HL-60 (cell line): ENCODE data around the gene AHRR.
A peak's percentile ranks its signal among the peaks of the same experiment; 100 is the strongest.

Source experiments
- DNase-seq, 2 experiments: peaks; one replicate each; pipeline ENCODE4 v3.0.0-alpha.2; 2010 to 2020; ENCODE audit warnings: low read depth in 1 of 2, low spot score in 1 of 2
- H3K27ac ChIP-seq: fragments of 250-450 bp; sonication (Bioruptor Pico); replicated peaks from 2 replicates; pipeline ENCODE4 v1.5.1; 2020; ENCODE audit warnings: mild to moderate bottlenecking, moderate library complexity
- H3K27me3 ChIP-seq: fragments of 250-450 bp; sonication (Bioruptor Pico); 2 replicates; pipeline ENCODE4 v1.5.1; 2021; ENCODE audit warnings: mild to moderate bottlenecking, moderate library complexity; ENCODE audit not compliant: insufficient read depth, poor library complexity, severe bottlenecking
- H3K4me3 ChIP-seq: replicated peaks from 2 replicates; pipeline ENCODE4 v1.5.1; 2011; ENCODE audit warnings: mild to moderate bottlenecking, control low read depth, low read length; ENCODE audit not compliant: insufficient read depth
- CTCF ChIP-seq: IDR thresholded peaks from one replicate; pipeline ENCODE4 v1.5.1; 2011; ENCODE audit warnings: low read length, control low read depth, inconsistent platforms; ENCODE audit not compliant: insufficient read depth
- GABPA ChIP-seq: IDR thresholded peaks from 2 replicates; pipeline ENCODE4 v1.6.1; 2012; ENCODE audit warnings: low read depth
- POLR2AphosphoS5 ChIP-seq: IDR thresholded peaks from 2 replicates; pipeline ENCODE4 v1.6.1; 2012; ENCODE audit warnings: low read depth
- REST ChIP-seq: IDR thresholded peaks from 2 replicates; pipeline ENCODE4 v1.6.1; 2012; ENCODE audit warnings: low read depth; ENCODE audit not compliant: insufficient replicate concordance
- SPI1 ChIP-seq: IDR thresholded peaks from 2 replicates; pipeline ENCODE4 v1.6.1; 2012; ENCODE audit warnings: low read depth, mild to moderate bottlenecking, borderline replicate concordance

Gene AHRR

GRCh38 chr5:442335-443238 lies 121.1 kb downstream of the AHRR start, which contains the start of gene EXOC3:
TSS of gene EXOC3 (plus strand) at chr5:443176. CDS start at chr5:446206, 3,030 bp downstream.
- peak within 1 kb of the TSS; percentile 99 for H3K4me3 ChIP-seq
- peak; percentile 61; the same call in 1 of the 2 replicates for TF ChIP-seq SPI1
- peak; percentile 51 for TF ChIP-seq REST
- TF ChIP-seq CTCF: no peak
- peak; percentile 90 for TF ChIP-seq GABPA
- TF ChIP-seq POLR2AphosphoS5: no peak; the same call in 1 of the 2 replicates
- DNase-seq: peak; percentile 68 to 78
- no peaks in the 10 kb centered on the region for H3K27me3 ChIP-seq
- H3K27ac ChIP-seq: peak within 1 kb of the TSS; percentile 95

- Histone ChIP-seq H3K4me3 (peak overlapping the region; percentile 99), H3K27ac (peak overlapping the region; percentile 95), H3K27me3 (no peaks in the 10 kb centered on the region)
- DNase-seq: peak; percentile 32 to 66
- TF ChIP-seq REST (no peak), SPI1 (no peak), GABPA (peak; percentile 52; the same call in 1 of the 2 replicates), POLR2AphosphoS5 (peak; percentile 23; the same call in 1 of the 2 replicates)
These were observed 122.0 kb downstream of the AHRR start for GRCh38 chr5:443239-444151.

- DNase-seq: no peak
- TF ChIP-seq POLR2AphosphoS5: no peak
- TF ChIP-seq GABPA: no peak
- TF ChIP-seq SPI1: peak; percentile 41; the same call in 1 of the 2 replicates
- TF ChIP-seq CTCF: no peak
- Histone ChIP-seq H3K27me3 (no peaks in the 10 kb centered on the region), H3K27ac (peak overlapping the region; percentile 95), H3K4me3 (peak overlapping the region; percentile 99)
These were observed 122.7 kb downstream of the AHRR start for GRCh38 chr5:444226-444625.
